Adrenal gland (tissue), 12 donors: ENCODE measurements around the gene BACE2. TPM values are rescaled to one million over a fixed set of nuclear protein-coding genes. Genes with fewer than 3 reads are reported as not detected.

ENCODE experiments used
- DNase-seq, 7 donors: peaks; one replicate each; pipeline ENCODE4 v3.0.0-alpha.2; 2019 to 2020
- H3K27ac ChIP-seq, 5 donors: fragments of 200-600 bp; sonication (generic) in 4 of 5; 1 replicate in 3 of 5; 2 replicates in 2 of 5; pipeline versions ENCODE4 v1.5.1 to v1.8.0; 2016 to 2020; ENCODE audit warnings: mild to moderate bottlenecking in 1 of 5
- H3K27me3 ChIP-seq: fragments of 200-600 bp; 2 replicates; pipeline ENCODE4 v1.8.0; 2021
- H3K36me3 ChIP-seq, 2 donors: fragments of 200-600 bp; replicated peaks in 1 of 2; 1 replicate in 1 of 2; 2 replicates in 1 of 2; pipeline versions ENCODE4 v1.5.1 to v1.8.0; 2018 to 2022
- H3K4me1 ChIP-seq, 2 donors: fragments of 200-600 bp; replicated peaks in 1 of 2; 1 replicate in 1 of 2; 2 replicates in 1 of 2; pipeline versions ENCODE4 v1.5.1 to v1.8.0; 2018 to 2021
- H3K4me3 ChIP-seq, 4 donors: fragments of 200-600 bp; sonication (generic) in 3 of 4; one replicate each; pipeline ENCODE4 v1.5.1; 2016 to 2018
- H3K9me3 ChIP-seq, 3 donors: fragments of 200-600 bp; sonication (generic) in 1 of 3; replicated peaks in 1 of 3; 1 replicate in 2 of 3; 2 replicates in 1 of 3; pipeline versions ENCODE4 v1.5.1 to v1.8.0; 2016 to 2021
- CTCF ChIP-seq, 6 experiments: fragments of 450-650 bp in 4 of 6; fragments of 200-600 bp in 2 of 6; sonication (generic) in 1 of 6; IDR thresholded peaks; 1 replicate in 5 of 6; 2 replicates in 1 of 6; pipeline versions ENCODE4 v1.5.1 to v1.8.0; 2016 to 2021; ENCODE audit warnings: antibody characterized with exemption in 6 of 6, mild to moderate bottlenecking in 2 of 6, moderate library complexity in 1 of 6
- POLR2A ChIP-seq, 2 donors: fragments of 450-650 bp; IDR thresholded peaks; one replicate each; pipeline ENCODE4 v1.6.1; 2017; ENCODE audit warnings: antibody characterized with exemption in 2 of 2, mild to moderate bottlenecking in 2 of 2, moderate library complexity in 1 of 2
- WGBS, 4 donors: extraction: QIAGEN DNeasy Blood & Tissue Kit in 2 of 4; methylation state at CpG; one replicate each; pipeline versions ENCODE4 v1.1.5 to v1.1.7; 2013 to 2017; 5-methylcytosine and 5-hydroxymethylcytosine counted together
- intact Hi-C, 2 donors: fragments of 100-400 bp; cut with DNase I; formaldehyde crosslinking; loops; one replicate each; pipeline versions ENCODE4 v1.14.1 to v1.15.0; 2022 to 2023
- polyA plus RNA-seq, 3 donors: library from polyadenylated mRNA; stranded (reverse); fragments of 200-250 nt in 2 of 3; fragments of 350-450 nt in 1 of 3; fragmentation: Illumina TruSeq in 1 of 3; extraction: RNeasy Lipid Tissue Mini Kit (QIAGEN cat#74804) in 1 of 3; gene quantifications; one replicate each; pipeline ENCODE4 v1.2.3, GENCODE V29; 2013 to 2014
- total RNA-seq, 9 donors: library from RNA; depleted of rRNA in 4 of 9; stranded (reverse); fragments of >200 nt in 4 of 9; fragments of 120-200 nt in 1 of 9; fragmentation: NEBNext Ultra II Directional in 1 of 9; extraction: Animal tissue kit (Norgen Biotek cat#: 25700) in 1 of 9; gene quantifications; one replicate each; pipeline versions ENCODE4 v1.1.0 to v1.2.4, GENCODE V29; 2013 to 2023
- donor health status: healthy with polysubstance abuse.
- donor health status: Bipolar disorder and iron deficiency.
- donor health status: DM: yes; HTN: yes; CAD: no.
- donor health status: DM: no; HTN: no; CAD: no.
- donor health status: DM: no; HTN: no; CAD: no.
- donor health status: DM: yes; HTN: yes; CAD: no.

The BACE2 gene
- total and polyA plus RNA-seq, 12 donors = 3.9 to 24.4 (median 13.8) TPM

DNA sequence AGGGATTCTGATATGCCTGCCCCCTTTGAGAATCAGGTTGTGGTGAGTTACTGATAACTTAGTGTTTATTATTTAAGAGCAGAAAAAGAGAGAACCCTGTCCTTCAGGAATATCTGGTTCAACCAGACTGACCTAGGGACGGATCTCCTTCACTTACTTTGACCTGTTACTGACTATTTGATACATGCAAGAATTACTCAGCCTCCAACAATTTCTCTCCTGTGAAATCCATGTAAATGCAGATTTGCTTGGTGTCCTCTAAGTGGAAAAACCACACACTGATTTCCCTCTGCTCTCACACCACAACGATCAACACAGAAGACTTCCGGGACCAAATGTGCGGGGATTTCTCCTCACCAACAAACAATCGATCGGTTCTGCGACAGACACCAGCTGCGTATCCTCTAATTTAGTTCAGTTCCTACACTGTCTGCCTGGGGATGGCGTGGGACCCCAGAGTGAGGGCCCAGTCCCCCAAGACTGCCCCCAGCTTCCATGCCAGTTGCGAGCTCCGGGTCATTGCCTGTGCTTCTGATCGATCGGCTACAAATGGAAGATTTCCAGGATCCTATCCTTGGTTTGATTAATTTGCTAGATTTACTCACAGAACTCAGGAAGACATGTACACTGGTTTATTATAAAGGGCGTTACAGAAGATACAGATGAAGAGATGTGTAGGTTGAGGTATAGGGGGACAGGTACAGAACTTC is 51.7 kb downstream of the BACE2 start:
- Histone ChIP-seq H3K4me3 (no peak overlapping the region), H3K27ac (no peak overlapping the region), H3K36me3 (no peaks in the 10 kb centered on the region), H3K9me3 (no peaks in the 10 kb centered on the region), H3K4me1 (no peaks in the 10 kb centered on the region), H3K27me3 (no peaks in the 10 kb centered on the region)
- intact Hi-C loops = no loop called here
- WGBS, 4 donors = 87 to 93% (median 91%) methylated on average over 10 to 14 of the region's 14 CpGs
- no peak for DNase-seq
- no peak for TF ChIP-seq POLR2A (IDR thresholded peaks at IDR 0.05)
- TF ChIP-seq CTCF (IDR thresholded peaks at IDR 0.05) = no peak

DNA sequence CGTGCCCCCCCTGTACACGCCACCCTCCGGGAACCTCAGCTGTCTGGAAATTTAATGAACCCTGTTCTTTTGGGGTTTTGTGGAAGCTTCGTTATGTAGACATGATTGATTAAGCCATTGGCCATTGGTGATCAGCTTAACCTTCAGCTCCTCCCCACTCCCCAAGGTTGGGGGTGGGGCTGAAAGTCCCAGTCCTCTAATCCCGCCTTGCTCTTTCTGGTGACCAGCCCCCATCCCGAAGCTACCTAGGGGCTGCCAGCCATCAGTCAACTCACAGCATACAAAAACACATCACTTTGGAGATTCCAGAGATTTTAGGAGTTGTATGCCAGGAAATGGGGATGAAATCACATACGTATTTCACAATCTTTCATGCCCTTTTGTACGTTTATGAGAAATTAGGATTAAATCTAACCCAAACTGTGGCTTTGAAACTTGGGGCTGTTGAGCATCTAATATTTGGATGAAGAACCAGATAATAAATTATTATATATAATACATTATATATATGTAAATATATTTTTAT is 52.3 kb downstream of the BACE2 start:
- WGBS, 4 donors = 87 to 92% (median 88%) methylated on average over 8 of the region's 8 CpGs
- intact Hi-C loops = no loop called here
- no peak overlapping the region for H3K27ac ChIP-seq

DNA sequence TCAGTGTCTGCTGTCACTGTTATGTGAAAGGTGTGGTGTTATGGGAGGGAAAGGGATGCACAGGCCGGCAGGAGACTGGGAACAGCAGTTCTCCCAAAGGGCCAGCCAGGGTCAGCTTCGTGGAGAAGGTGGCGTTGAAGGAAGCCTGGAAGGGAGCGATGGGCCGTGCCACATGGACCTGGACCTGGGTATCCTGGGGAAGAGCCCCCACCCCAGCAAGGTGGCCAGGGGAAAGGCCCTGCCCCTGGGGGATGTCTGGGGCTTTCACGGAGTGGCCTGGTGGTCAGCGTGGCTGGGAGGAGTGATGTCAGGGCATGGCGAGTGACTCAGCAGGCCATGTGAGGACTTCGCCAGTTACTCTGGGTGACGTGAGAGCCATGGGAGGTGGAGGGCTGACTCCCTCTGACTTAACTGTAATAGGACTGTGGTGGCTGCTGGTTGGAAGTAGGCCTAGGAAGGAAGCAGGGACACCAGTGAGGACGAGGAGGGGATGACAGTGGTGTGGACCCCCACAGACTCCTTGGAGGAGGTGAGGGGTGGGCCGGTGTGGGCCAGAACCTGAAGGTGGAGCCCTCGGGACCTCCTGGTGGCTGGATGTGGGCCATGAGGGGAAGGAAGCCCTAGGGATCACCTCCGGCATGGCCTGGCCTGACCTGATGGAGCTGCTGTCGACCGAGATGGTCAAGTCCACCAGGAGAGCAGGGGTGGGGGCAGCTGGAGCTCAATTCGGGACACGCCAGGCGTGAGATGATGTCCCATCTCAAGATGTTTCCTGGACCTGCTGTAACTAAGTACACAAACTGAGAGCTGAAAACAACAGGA is 54.5 kb downstream of the BACE2 start:
- 91 to 96% (median 94%) methylated on average over 11 to 19 of the region's 19 CpGs for WGBS, 4 donors
- no peaks in the 10 kb centered on the region for H3K9me3 ChIP-seq
- H3K4me1 ChIP-seq = no peaks in the 10 kb centered on the region
- no peaks in the 10 kb centered on the region for H3K36me3 ChIP-seq
- H3K27ac ChIP-seq = no peak overlapping the region
- intact Hi-C loops = no loop called here
- no peak overlapping the region for H3K4me3 ChIP-seq
- TF ChIP-seq CTCF (IDR thresholded peaks at IDR 0.05) (no peak), POLR2A (IDR thresholded peaks at IDR 0.05) (no peak)
- H3K27me3 ChIP-seq = no peaks in the 10 kb centered on the region
- no peak for DNase-seq

More for the DNA sequence above, 52.3 kb downstream of the BACE2 start:
- Histone ChIP-seq H3K27me3 (no peaks in the 10 kb centered on the region), H3K9me3 (no peaks in the 10 kb centered on the region), H3K4me3 (no peak overlapping the region), H3K36me3 (no peaks in the 10 kb centered on the region), H3K4me1 (no peaks in the 10 kb centered on the region)
- no peak for TF ChIP-seq POLR2A (IDR thresholded peaks at IDR 0.05)
- no peak for TF ChIP-seq CTCF (IDR thresholded peaks at IDR 0.05)
- no peak for DNase-seq

- Histone ChIP-seq H3K4me3 (no peak overlapping the region), H3K27ac (no peak overlapping the region), H3K36me3 (no peaks in the 10 kb centered on the region), H3K9me3 (no peaks in the 10 kb centered on the region), H3K27me3 (no peaks in the 10 kb centered on the region), H3K4me1 (no peaks in the 10 kb centered on the region)
- WGBS, 4 donors = 87 to 94% (median 93%) methylated on average over 8 of the region's 8 CpGs
- DNase-seq = no peak
- no peak for TF ChIP-seq CTCF (IDR thresholded peaks at IDR 0.05)
- TF ChIP-seq POLR2A (IDR thresholded peaks at IDR 0.05) = no peak
- intact Hi-C loops = no loop called here
Observed at GRCh38 chr21:41226853-41227252, 58.9 kb downstream of the BACE2 start.
